ENCODE results near the gene MAPK7.

- TF ChIP-seq CTCF (conservative IDR thresholded peaks at IDR 0.05; ENCODE audit: low read length), result no peak
- no peak for TF ChIP-seq EZH2phosphoT487 (IDR thresholded peaks at IDR 0.05; ENCODE audit: borderline replicate concordance, low read depth, low read length)
Observed at GRCh38 chr17:19333132-19333440, 45.2 kb upstream of the MAPK7 start.
